SK-N-MC (cell line): Measurements from ENCODE around the gene COL4A4.

Experiments used
- EZH2 ChIP-seq: fragments of 200-600 bp; sonication (generic); IDR thresholded peaks from one replicate; pipeline ENCODE4 v1.6.1; 2017; ENCODE audit warnings: antibody characterized with exemption
- FOXP2 ChIP-seq: optimal IDR thresholded peaks from 2 replicates; pipeline ENCODE3; 2011; ENCODE audit warnings: mild to moderate bottlenecking, moderate library complexity; ENCODE audit not compliant: insufficient read depth; ENCODE audit errors: extremely low read length, control extremely low read depth
- POLR2AphosphoS5 ChIP-seq: IDR thresholded peaks from 2 replicates; pipeline ENCODE4 v1.6.1; 2012; ENCODE audit warnings: mild to moderate bottlenecking, low read depth, low read length, borderline replicate concordance

DNA sequence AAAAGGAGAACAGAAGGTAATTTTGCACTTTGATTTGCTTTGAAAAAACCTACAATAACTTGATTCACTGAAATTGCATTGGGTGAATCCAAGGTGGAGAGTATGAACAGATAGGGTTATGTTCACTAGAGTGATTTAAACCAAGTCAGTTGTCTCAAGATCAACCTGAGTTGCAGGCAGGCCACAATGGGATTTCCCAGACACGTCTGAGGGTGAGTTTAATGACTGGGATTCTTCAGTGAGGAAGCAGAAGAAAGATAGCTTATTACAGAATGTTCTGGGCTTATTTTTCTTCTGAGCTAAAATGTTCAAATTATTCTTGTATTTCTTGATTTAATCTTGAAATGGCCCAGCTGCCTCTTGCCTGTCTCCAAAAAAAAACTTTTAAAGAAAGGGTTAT, 20.1 kb downstream of the COL4A4 start:
- TF ChIP-seq POLR2AphosphoS5, result no peak
- no peak for TF ChIP-seq EZH2
- no peak for TF ChIP-seq FOXP2
